OCI-LY3 (cell line): Measurements from ENCODE around the gene AKTIP.

Experiments
- H2AFZ ChIP-seq: fragments of 200-600, 300-600 bp; shearing (Covaris generic); 2 replicates; pipeline ENCODE4 v1.6.0; 2014; ENCODE audit warnings: antibody characterized with exemption, low read depth, low read length
- H3K27ac ChIP-seq: fragments of 200-600, 300-600 bp; sonication (generic); 2 replicates; pipeline ENCODE4 v1.5.1; 2014; ENCODE audit warnings: mild to moderate bottlenecking, low read length, moderate library complexity, mixed read lengths
- H3K27me3 ChIP-seq: fragments of 200-600, 300-600 bp; sonication (generic); 2 replicates; pipeline ENCODE4 v1.6.1; 2014; ENCODE audit warnings: low read depth, low read length, mixed read lengths
- H3K36me3 ChIP-seq: fragments of 200-600, 300-600 bp; sonication (generic); replicated peaks from 2 replicates; pipeline ENCODE3; 2014; ENCODE audit warnings: low read depth, low read length, mixed read lengths
- H3K4me1 ChIP-seq: fragments of 300-600, 200-600 bp; sonication (generic); 2 replicates; pipeline ENCODE4 v1.6.1; 2014; ENCODE audit warnings: low read length, mixed read lengths
- H3K4me2 ChIP-seq: fragments of 200-600, 300-600 bp; sonication (generic); 2 replicates; pipeline ENCODE4 v1.6.1; 2014; ENCODE audit warnings: low read length, mixed read lengths
- H3K4me3 ChIP-seq: fragments of 300-600, 200-600 bp; sonication (generic); 2 replicates; pipeline ENCODE4 v1.5.1; 2014; ENCODE audit warnings: antibody characterized with exemption, mild to moderate bottlenecking, low read length, moderate library complexity
- H3K79me2 ChIP-seq: fragments of 300-600, 200-600 bp; shearing (Covaris generic); 2 replicates; pipeline ENCODE4 v1.6.1; 2014; ENCODE audit warnings: mild to moderate bottlenecking, low read length, mixed read lengths
- H3K9ac ChIP-seq: fragments of 300-600, 200-600 bp; shearing (Covaris generic); 2 replicates; pipeline ENCODE4 v1.6.0; 2014; ENCODE audit warnings: mild to moderate bottlenecking, low read length, moderate library complexity
- H3K9me3 ChIP-seq: fragments of 200-600, 300-600 bp; shearing (Covaris generic); 2 replicates; pipeline ENCODE4 v1.6.1; 2014; ENCODE audit warnings: low read length, mixed read lengths; ENCODE audit not compliant: insufficient read depth
- H4K20me1 ChIP-seq: fragments of 200-600, 300-600 bp; sonication (generic); 2 replicates; pipeline ENCODE4 v1.6.1; 2016; ENCODE audit warnings: low read length, mixed read lengths; ENCODE audit not compliant: insufficient read depth
- CTCF ChIP-seq: fragments of 200-600, 300-600 bp; sonication (generic); IDR thresholded peaks from 2 replicates; pipeline ENCODE4 v1.5.1; 2014; ENCODE audit warnings: antibody characterized with exemption, low read length, low read depth
- EZH2phosphoT487 ChIP-seq: fragments of 200-600 bp; shearing (Covaris generic); IDR thresholded peaks from 2 replicates; pipeline ENCODE4 v1.6.1; 2018; ENCODE audit warnings: antibody characterized with exemption, mixed run types, low read depth

Gene AKTIP

DNA sequence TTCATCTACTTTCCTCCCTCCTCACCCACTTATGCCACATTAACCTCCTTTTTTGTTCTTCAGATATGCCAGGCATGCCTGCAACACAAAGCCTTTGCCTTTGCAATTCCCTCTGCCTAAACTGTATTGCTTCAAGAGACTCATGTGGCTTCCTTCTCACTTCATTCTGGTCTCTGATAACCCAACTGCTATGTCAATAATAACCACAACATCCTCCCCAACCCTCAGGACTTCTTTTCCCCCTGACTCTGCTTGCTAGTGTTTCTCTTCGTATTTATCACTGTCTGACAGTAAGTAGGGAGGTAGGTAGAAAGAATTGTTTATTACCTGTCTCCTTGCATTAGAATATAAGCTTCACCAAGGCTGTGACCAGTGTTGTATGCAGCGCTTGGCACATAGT is 46.4 kb downstream of the AKTIP start:
- H3K27me3 ChIP-seq: no peaks in the 10 kb centered on the region
- no peaks in the 10 kb centered on the region for H3K79me2 ChIP-seq
- peaks cover 53% of the 10 kb centered on the region for H3K36me3 ChIP-seq
- no peaks in the 10 kb centered on the region for H3K9me3 ChIP-seq
- TF ChIP-seq EZH2phosphoT487: no peak
- TF ChIP-seq CTCF: no peak
- H3K4me1 ChIP-seq: no peaks in the 10 kb centered on the region
- H3K4me3 ChIP-seq: no peak overlapping the region
- no peaks in the 10 kb centered on the region for H4K20me1 ChIP-seq
- no peak overlapping the region for H3K4me2 ChIP-seq
- H2AFZ ChIP-seq: no peak overlapping the region
- no peak overlapping the region for H3K9ac ChIP-seq
- no peak overlapping the region for H3K27ac ChIP-seq

DNA sequence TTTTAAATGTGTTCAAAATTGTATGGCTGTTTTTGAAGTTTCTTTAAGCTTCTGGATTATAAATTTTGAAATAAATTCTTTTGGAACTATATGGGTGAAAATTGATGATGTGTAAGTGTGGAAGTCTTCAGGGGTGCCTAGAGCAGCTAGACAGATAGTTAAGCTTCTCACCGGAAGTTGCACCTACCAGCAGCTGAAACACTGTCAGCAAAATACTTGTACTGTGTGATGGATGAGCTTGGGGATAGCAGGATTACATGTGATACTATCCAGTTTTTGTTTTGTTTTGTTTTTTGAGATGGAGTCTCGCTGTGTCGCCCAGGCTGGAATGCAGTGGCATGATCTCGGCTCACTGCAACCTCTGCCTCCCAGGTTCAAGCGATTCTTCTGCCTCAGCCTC is 49.1 kb downstream of the AKTIP start:
- TF ChIP-seq CTCF: no peak
- TF ChIP-seq EZH2phosphoT487: no peak
- no peaks in the 10 kb centered on the region for H3K27me3 ChIP-seq
- H3K4me2 ChIP-seq: no peak overlapping the region
- no peaks in the 10 kb centered on the region for H3K9me3 ChIP-seq
- no peaks in the 10 kb centered on the region for H4K20me1 ChIP-seq
- H3K79me2 ChIP-seq: no peaks in the 10 kb centered on the region
- H3K36me3 ChIP-seq: peaks cover 40% of the 10 kb centered on the region
- no peak overlapping the region for H3K27ac ChIP-seq
- H2AFZ ChIP-seq: no peak overlapping the region
- H3K4me3 ChIP-seq: no peak overlapping the region
- no peaks in the 10 kb centered on the region for H3K4me1 ChIP-seq
- no peak overlapping the region for H3K9ac ChIP-seq

DNA sequence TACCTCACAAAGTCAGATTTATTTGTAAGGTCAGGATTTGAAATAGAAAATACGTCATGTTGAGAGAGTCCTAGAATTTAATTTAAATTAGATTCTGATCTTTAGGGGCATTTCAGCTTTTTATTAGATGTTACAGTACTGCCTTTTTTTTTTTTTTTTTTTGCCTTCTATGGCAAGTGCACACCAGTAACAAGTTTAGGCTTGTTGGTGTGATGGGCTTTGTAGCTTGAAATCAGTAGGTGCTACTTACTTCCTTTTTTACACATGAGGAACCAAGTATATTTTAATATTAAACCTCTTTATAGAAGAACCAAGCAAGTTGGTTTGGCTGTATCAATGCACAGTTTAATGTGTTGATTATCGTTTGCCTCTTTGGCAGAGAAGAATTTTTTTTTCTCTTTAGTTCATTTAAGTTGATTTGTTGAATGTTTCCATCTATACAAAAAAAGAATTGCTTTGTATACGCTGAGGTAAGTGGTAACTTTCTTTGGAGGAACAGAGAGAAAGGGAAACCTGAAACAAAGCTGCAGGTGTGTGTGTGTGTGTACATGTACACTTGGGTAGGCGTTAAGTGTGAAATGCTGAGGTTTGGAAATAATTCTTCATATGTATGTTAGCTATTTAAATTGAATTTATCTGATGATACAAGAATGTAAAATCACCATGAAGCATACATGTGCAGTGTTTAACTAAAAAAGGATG is 53.0 kb downstream of the AKTIP start:
- no peaks in the 10 kb centered on the region for H3K4me1 ChIP-seq
- no peak overlapping the region for H3K9ac ChIP-seq
- H3K9me3 ChIP-seq: no peaks in the 10 kb centered on the region
- no peak overlapping the region for H3K4me2 ChIP-seq
- TF ChIP-seq EZH2phosphoT487 (no peak), CTCF (no peak)
- H3K36me3 ChIP-seq: peaks cover 30% of the 10 kb centered on the region
- no peaks in the 10 kb centered on the region for H3K79me2 ChIP-seq
- H3K4me3 ChIP-seq: no peak overlapping the region
- H3K27ac ChIP-seq: no peak overlapping the region
- no peak overlapping the region for H2AFZ ChIP-seq
- no peaks in the 10 kb centered on the region for H4K20me1 ChIP-seq
- H3K27me3 ChIP-seq: no peaks in the 10 kb centered on the region

DNA sequence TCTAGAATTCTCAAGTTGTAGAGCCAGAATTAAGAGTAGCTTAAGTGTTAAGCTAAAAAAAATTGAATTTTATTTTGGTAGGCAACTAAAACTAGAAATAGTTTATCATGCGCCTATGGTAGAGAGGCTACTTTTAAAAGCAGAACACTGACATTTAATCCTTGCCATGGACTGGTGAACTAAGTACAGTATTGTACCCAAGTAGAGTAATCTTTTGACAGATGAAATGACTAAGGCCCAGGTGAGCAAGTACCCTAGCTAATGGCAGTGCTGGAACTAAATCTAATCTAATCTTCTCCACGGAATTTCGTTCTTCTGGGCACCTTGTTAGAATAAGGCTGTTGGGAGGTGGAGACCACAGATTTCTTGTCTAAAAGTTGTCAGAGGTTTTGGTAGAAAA is 56.9 kb downstream of the AKTIP start:
- Histone ChIP-seq H3K36me3 (peaks cover 21% of the 10 kb centered on the region), H3K27me3 (no peaks in the 10 kb centered on the region), H3K27ac (no peak overlapping the region), H3K79me2 (no peaks in the 10 kb centered on the region), H2AFZ (no peak overlapping the region), H3K4me2 (no peak overlapping the region), H3K4me1 (peaks cover 6% of the 10 kb centered on the region), H3K9me3 (no peaks in the 10 kb centered on the region), H3K4me3 (no peak overlapping the region), H3K9ac (no peak overlapping the region), H4K20me1 (no peaks in the 10 kb centered on the region)
- no peak for TF ChIP-seq EZH2phosphoT487
- TF ChIP-seq CTCF: no peak
